ENCODE results near the gene CPT1B. TPM values are rescaled to one million over a fixed set of nuclear protein-coding genes. Genes with fewer than 3 reads are reported as not detected.

CPT1B gene
- total RNA-seq, 2 experiments from 2014 or later: 101 to 138 TPM

GRCh38 chr22:50567721-50568252 lies 10.4 kb downstream of the CPT1B start:
- H3K79me2 ChIP-seq (ENCODE audit: insufficient read depth, low read depth, low read length): no peaks in the 10 kb centered on the region
- no peak for TF ChIP-seq EZH2phosphoT487 (IDR thresholded peaks at IDR 0.05; ENCODE audit: borderline replicate concordance, low read depth, low read length)
- TF ChIP-seq CTCF (conservative IDR thresholded peaks at IDR 0.05; ENCODE audit: low read length): no peak
- H3K9me3 ChIP-seq (ENCODE audit: low read length): no peaks in the 10 kb centered on the region
- intact Hi-C loops (cut with micrococcal nuclease; ENCODE audit: unreplicated experiment): no loop called here
- no peak overlapping the region for H3K4me2 ChIP-seq (ENCODE audit: low read length)
- no peak overlapping the region for H3K4me3 ChIP-seq (ENCODE audit: low read depth, low read length, poor library complexity, severe bottlenecking)
- no peak overlapping the region for H3K27ac ChIP-seq (ENCODE audit: low read depth, low read length, poor library complexity, severe bottlenecking)
- BruUV-seq (replicated peaks): no TSS peak
- no peak overlapping the region for H2AFZ ChIP-seq (ENCODE audit: low read length)
- H3K9me2 ChIP-seq (ENCODE audit: insufficient read depth, low read length): no peaks in the 10 kb centered on the region
- H3K4me1 ChIP-seq (ENCODE audit: insufficient read depth, low read length, poor library complexity, severe bottlenecking): peaks cover 32% of the 10 kb centered on the region
- no peaks in the 10 kb centered on the region for H4K20me1 ChIP-seq (ENCODE audit: insufficient read depth, low read length)
- peaks cover 55% of the 10 kb centered on the region for H3K36me3 ChIP-seq (ENCODE audit: insufficient read depth, low read length)
- DNase-seq (ENCODE audit: low spot score): no peak
- POLR2A ChIA-PET: no interaction called here
- CTCF ChIA-PET (ENCODE audit: unreplicated experiment): no interaction called here

- POLR2A ChIA-PET: interaction anchor here (1.1 kb wide), 1 partner anchor 56 kb away, joined by 3 read pairs; no protein-coding TSS in a partner anchor
- intact Hi-C loops (cut with micrococcal nuclease; ENCODE audit: unreplicated experiment): no loop called here
These were observed 13.9 kb downstream of the CPT1B start for GRCh38 chr22:50564289-50564688.

More at GRCh38 chr22:50564289-50564688, 13.9 kb downstream of the CPT1B start:
- H3K36me3 ChIP-seq (ENCODE audit: insufficient read depth, low read length): peaks cover 20% of the 10 kb centered on the region
- H3K27ac ChIP-seq (ENCODE audit: low read depth, low read length, poor library complexity, severe bottlenecking): no peak overlapping the region
- H3K9me2 ChIP-seq (ENCODE audit: insufficient read depth, low read length): no peaks in the 10 kb centered on the region
- H3K4me2 ChIP-seq (ENCODE audit: low read length): no peak overlapping the region
- H3K9me3 ChIP-seq (ENCODE audit: low read length): no peaks in the 10 kb centered on the region
- CTCF ChIA-PET (ENCODE audit: unreplicated experiment): no interaction called here
- H4K20me1 ChIP-seq (ENCODE audit: insufficient read depth, low read length): no peaks in the 10 kb centered on the region
- H3K4me3 ChIP-seq (ENCODE audit: low read depth, low read length, poor library complexity, severe bottlenecking): no peak overlapping the region
- TF ChIP-seq CTCF (conservative IDR thresholded peaks at IDR 0.05; ENCODE audit: low read length) (no peak), EZH2phosphoT487 (IDR thresholded peaks at IDR 0.05; ENCODE audit: borderline replicate concordance, low read depth, low read length) (no peak)
- no peak overlapping the region for H2AFZ ChIP-seq (ENCODE audit: low read length)
- peaks cover 6% of the 10 kb centered on the region for H3K4me1 ChIP-seq (ENCODE audit: insufficient read depth, low read length, poor library complexity, severe bottlenecking)
- BruUV-seq (replicated peaks): no TSS peak
- H3K79me2 ChIP-seq (ENCODE audit: insufficient read depth, low read depth, low read length): no peaks in the 10 kb centered on the region
- no peak for DNase-seq (ENCODE audit: low spot score)

Data from OCI-LY7 (cell line).